Right lobe of liver (tissue), 6 donors: ENCODE measurements around the gene TPD52L2. TPM values are rescaled to one million over a fixed set of nuclear protein-coding genes. Genes with fewer than 3 reads are reported as not detected.
A peak's percentile ranks its signal among the peaks of the same experiment; 100 is the strongest.

Source experiments
- ATAC-seq, 4 donors: fragments of 200-7000 bp; cut with Tn5 transposase; one replicate each; pipeline ENCODE4 v1.9.1; 2020; ENCODE audit warnings: mild to moderate bottlenecking in 4 of 4, moderate library complexity in 4 of 4
- DNase-seq, 3 donors: peaks; one replicate each; pipeline ENCODE4 v3.0.0-alpha.2; 2020
- H3K27ac ChIP-seq, 3 donors: fragments of 200-600 bp; one replicate each; pipeline ENCODE4 v1.8.0; 2022
- H3K27me3 ChIP-seq, 2 donors: fragments of 200-600 bp; one replicate each; pipeline ENCODE4 v1.8.0; 2022
- H3K36me3 ChIP-seq, 4 donors: fragments of 200-600 bp; sonication (generic) in 1 of 4; one replicate each; pipeline versions ENCODE4 v1.5.1 to v1.8.0; 2017 to 2022; ENCODE audit warnings: control low read depth in 1 of 4
- H3K4me1 ChIP-seq, 4 donors: fragments of 200-600 bp; sonication (generic) in 1 of 4; one replicate each; pipeline versions ENCODE4 v1.5.1 to v1.8.0; 2017 to 2022; ENCODE audit warnings: control low read depth in 1 of 4
- H3K4me3 ChIP-seq, 3 donors: fragments of 200-600 bp; one replicate each; pipeline ENCODE4 v1.8.0; 2022
- H3K9me3 ChIP-seq, 4 donors: fragments of 200-600 bp; sonication (generic) in 1 of 4; one replicate each; pipeline versions ENCODE4 v1.5.1 to v1.8.0; 2017 to 2022; ENCODE audit warnings: control low read depth in 1 of 4
- CTCF ChIP-seq, 4 donors: fragments of 200-600 bp in 3 of 4; fragments of 450-650 bp in 1 of 4; IDR thresholded peaks; one replicate each; pipeline versions ENCODE4 v1.5.1 to v1.8.0; 2016 to 2022; ENCODE audit warnings: antibody characterized with exemption in 4 of 4, mild to moderate bottlenecking in 2 of 4
- POLR2A ChIP-seq: fragments of 450-650 bp; IDR thresholded peaks from one replicate; pipeline ENCODE4 v1.6.1; 2017; ENCODE audit warnings: antibody characterized with exemption, mild to moderate bottlenecking
- WGBS: methylation state at CpG from one replicate; pipeline ENCODE4 v1.1.6; 2018; ENCODE audit warnings: low coverage, low lambda C conversion rate; ENCODE audit not compliant: insufficient coverage; ENCODE audit errors: missing lambda C conversion rate; 5-methylcytosine and 5-hydroxymethylcytosine counted together
- intact Hi-C, 2 donors: fragments of 100-400 bp; cut with DNase I; formaldehyde crosslinking; loops; one replicate each; pipeline versions ENCODE4 v1.11.2 to v1.14.1; 2022
- total RNA-seq, 6 experiments: library from RNA; depleted of rRNA in 2 of 6; stranded (reverse); fragments of >200 nt in 2 of 6; fragmentation: NEBNext Ultra II Directional in 3 of 6; extraction: Animal tissue kit (Norgen Biotek cat#: 25700) in 3 of 6; gene quantifications; one replicate each; pipeline versions ENCODE4 v1.1.0 to v1.2.4, GENCODE V29; 2016 to 2023
- donor health status: DM: no; HTN: yes; CAD: no.
- donor health status: DM: no; HTN: no; CAD: no.
- donor health status: DM: no; HTN: no; CAD: no.
- donor health status: DM: no; HTN: yes; CAD: no.
- donor health status: DM: no; HTN: yes; CAD: no.

TPD52L2 gene
- total RNA-seq, 6 experiments from 2014 or later: 20.1 to 46.8 (median 30.5) TPM

- WGBS: 63% methylated on average over 12 of the region's 37 CpGs
- TF ChIP-seq POLR2A (no peak), CTCF (IDR thresholded peaks at IDR 0.05) (no peak)
- peak in 1 of 4 donors; percentile 6 for ATAC-seq
- Histone ChIP-seq H3K27me3 (no peaks in the 10 kb centered on the region), H3K4me1 (no peaks in the 10 kb centered on the region), H3K4me3 (no peak overlapping the region), H3K36me3 (peaks cover 0 to 44% (median 17%) of the 10 kb centered on the region in 4 donors), H3K9me3 (no peaks in the 10 kb centered on the region), H3K27ac (no peak overlapping the region)
- intact Hi-C loops: loop anchor here in 1 of 2 donors (10.0 kb wide), 1 partner anchor 50 kb away; no protein-coding TSS in a partner anchor
- DNase-seq: no peak
Observed at GRCh38 chr20:63934271-63935068, 69.4 kb downstream of the TPD52L2 start.

GRCh38 chr20:63935447-63935846 is 70.4 kb downstream of the TPD52L2 start:
- ATAC-seq: no peak
- no peak for TF ChIP-seq CTCF (IDR thresholded peaks at IDR 0.05)
- no peak for TF ChIP-seq POLR2A
- peaks cover 0 to 39% (median 15%) of the 10 kb centered on the region in 4 donors for H3K36me3 ChIP-seq

GRCh38 chr20:63937596-63937995 is 72.5 kb downstream of the TPD52L2 start:
- TF ChIP-seq POLR2A (no peak), CTCF (IDR thresholded peaks at IDR 0.05) (no peak)
- no peaks in the 10 kb centered on the region for H3K9me3 ChIP-seq
- no peak overlapping the region for H3K27ac ChIP-seq
- H3K36me3 ChIP-seq: peaks cover 0 to 28% (median 9%) of the 10 kb centered on the region in 4 donors
- no peak for DNase-seq
- intact Hi-C loops: loop anchor here in 1 of 2 donors (10.0 kb wide), 1 partner anchor 53 kb away; no protein-coding TSS in a partner anchor
- WGBS: 76% methylated on average over 10 of the region's 14 CpGs
- H3K4me1 ChIP-seq: no peaks in the 10 kb centered on the region
- ATAC-seq: no peak
- H3K27me3 ChIP-seq: no peaks in the 10 kb centered on the region
- no peak overlapping the region for H3K4me3 ChIP-seq

More at GRCh38 chr20:63935447-63935846, 70.4 kb downstream of the TPD52L2 start:
- Histone ChIP-seq H3K27me3 (no peaks in the 10 kb centered on the region), H3K4me3 (no peak overlapping the region), H3K27ac (no peak overlapping the region), H3K4me1 (no peaks in the 10 kb centered on the region), H3K9me3 (no peaks in the 10 kb centered on the region)
- DNase-seq: no peak
- intact Hi-C loops: loop anchor here in 1 of 2 donors (10.0 kb wide), 1 partner anchor 51 kb away; no protein-coding TSS in a partner anchor
- WGBS: 72% methylated on average over 3 of the region's 9 CpGs

- WGBS: 100% methylated on average over 2 of the region's 33 CpGs
- DNase-seq (peak in 2 of 3 donors; percentile 23 to 51), ATAC-seq (no peak)
Observed at GRCh38 chr20:63939061-63939935, 74.2 kb downstream of the TPD52L2 start.

More at GRCh38 chr20:63939061-63939935, 74.2 kb downstream of the TPD52L2 start:
- intact Hi-C loops: loop anchor here in 1 of 2 donors (10.0 kb wide), 1 partner anchor 54 kb away; no protein-coding TSS in a partner anchor
- no peak for TF ChIP-seq POLR2A
- no peak for TF ChIP-seq CTCF (IDR thresholded peaks at IDR 0.05)
- Histone ChIP-seq H3K4me1 (no peaks in the 10 kb centered on the region), H3K9me3 (no peaks in the 10 kb centered on the region), H3K4me3 (no peak overlapping the region), H3K27me3 (no peaks in the 10 kb centered on the region), H3K27ac (no peak overlapping the region), H3K36me3 (peaks cover 0 to 40% (median 13%) of the 10 kb centered on the region in 4 donors)
